Left renal pelvis (tissue), 4 donors: ENCODE data around the gene RASSF7. TPM values are rescaled to one million over a fixed set of nuclear protein-coding genes. Genes with fewer than 3 reads are reported as not detected.

Experiments used
- DNase-seq, 4 donors: peaks; one replicate each; pipeline ENCODE4 v3.0.0-alpha.2; 2013; ENCODE audit warnings: low read depth in 4 of 4, low spot score in 3 of 4
- polyA plus RNA-seq, 4 donors: library from polyadenylated mRNA; unstranded; fragments of 120-200 nt; gene quantifications; one replicate each; pipeline ENCODE4 v1.2.1, GENCODE V29; 2013; ENCODE audit not compliant: insufficient read length in 4 of 4

Gene RASSF7
- polyA plus RNA-seq, 4 donors: 6.0 to 69.8 (median 35.6) TPM

GRCh38 chr11:605286-606129 lies 44.7 kb downstream of the RASSF7 start:
- DNase-seq: no peak

GRCh38 chr11:606245-606644 lies 45.5 kb downstream of the RASSF7 start:
- no peak for DNase-seq

- DNase-seq: no peak
Observed at GRCh38 chr11:607020-607780, 46.4 kb downstream of the RASSF7 start.

- DNase-seq: no peak
Observed at GRCh38 chr11:607971-608659, 47.3 kb downstream of the RASSF7 start.

- DNase-seq: no peak
Observed at GRCh38 chr11:608791-609251, 48.1 kb downstream of the RASSF7 start.

GRCh38 chr11:609341-609811 lies 48.6 kb downstream of the RASSF7 start:
- DNase-seq: no peak

- no peak for DNase-seq
Observed at GRCh38 chr11:610146-610801, 49.5 kb downstream of the RASSF7 start.

- DNase-seq: no peak
Observed at GRCh38 chr11:611001-611996, 50.5 kb downstream of the RASSF7 start.

- no peak for DNase-seq
Observed at GRCh38 chr11:612201-612960, 51.6 kb downstream of the RASSF7 start.

- DNase-seq: no peak
Observed at GRCh38 chr11:612961-613300, 52.2 kb downstream of the RASSF7 start.

- DNase-seq: no peak
Observed at GRCh38 chr11:613369-613968, 52.7 kb downstream of the RASSF7 start.

Other genes starting within 250 kb of the RASSF7 start
- 10 to 100 TPM; 25.0 to 40.4 (median 35.2) TPM for gene IFITM1, start 246.9 kb upstream of the RASSF7 start, polyA plus RNA-seq
- 100 to 1,000 TPM; 285 to 490 (median 450) TPM for gene IFITM3, start 240.1 kb upstream of the RASSF7 start, polyA plus RNA-seq
- gene B4GALNT4, start 191.5 kb upstream of the RASSF7 start, polyA plus RNA-seq: 10 to 100 TPM; 48.1 to 95.7 (median 66.5) TPM
- 1 to 10 TPM in 3 of 4 donors, under 1 TPM in 1; 0.38 to 9.1 (median 4.9) TPM for gene PKP3, start 166.8 kb upstream of the RASSF7 start, polyA plus RNA-seq
- 10 to 100 TPM; 13.2 to 50.5 (median 35.5) TPM for gene SIGIRR, start 146.0 kb upstream of the RASSF7 start, polyA plus RNA-seq
- 10 to 100 TPM in 2 of 4 donors, 1 to 10 TPM in 1, under 1 TPM in 1; 0.72 to 14.7 (median 9.9) TPM for gene ANO9, start 119.0 kb upstream of the RASSF7 start, polyA plus RNA-seq
- gene PTDSS2, start 110.7 kb upstream of the RASSF7 start, polyA plus RNA-seq: 10 to 100 TPM; 22.9 to 46.4 (median 31.0) TPM
- 100 to 1,000 TPM in 1 of 4 donors, 10 to 100 TPM in 3; 75.4 to 108 (median 87.4) TPM for gene RNH1, start 53.7 kb upstream of the RASSF7 start, polyA plus RNA-seq
- 10 to 100 TPM; 30.9 to 55.9 (median 41.2) TPM for gene HRAS, start 25.4 kb upstream of the RASSF7 start, polyA plus RNA-seq
- gene LRRC56, start 23.4 kb upstream of the RASSF7 start, polyA plus RNA-seq: 1 to 10 TPM; 1.4 to 6.6 (median 3.2) TPM
- gene LMNTD2, start 232 bp upstream of the RASSF7 start, polyA plus RNA-seq: 1 to 10 TPM in 3 of 4 donors, under 1 TPM in 1; 0.75 to 7.5 (median 2.8) TPM
- gene PHRF1, start 15.5 kb downstream of the RASSF7 start, polyA plus RNA-seq: 10 to 100 TPM; 17.5 to 30.4 (median 18.9) TPM
- 10 to 100 TPM in 1 of 4 donors, 1 to 10 TPM in 3; 4.6 to 14.7 (median 8.5) TPM for gene IRF7, start 55.0 kb downstream of the RASSF7 start, polyA plus RNA-seq
- 10 to 100 TPM in 3 of 4 donors, 1 to 10 TPM in 1; 2.1 to 50.6 (median 33.0) TPM for gene CDHR5, start 64.0 kb downstream of the RASSF7 start, polyA plus RNA-seq
- 1 to 10 TPM in 2 of 4 donors, under 1 TPM in 1, not detected in 1; 0.47 to 3.1 (median 1.4) TPM for gene SCT, start 66.2 kb downstream of the RASSF7 start, polyA plus RNA-seq
- gene DRD4, start 76.3 kb downstream of the RASSF7 start, polyA plus RNA-seq: 1 to 10 TPM in 3 of 4 donors, under 1 TPM in 1; 0.35 to 5.0 (median 1.6) TPM
- 10 to 100 TPM; 35.3 to 53.0 (median 45.3) TPM for gene DEAF1, start 134.3 kb downstream of the RASSF7 start, polyA plus RNA-seq
- 10 to 100 TPM; 26.8 to 59.8 (median 37.1) TPM for gene TMEM80, start 134.8 kb downstream of the RASSF7 start, polyA plus RNA-seq
- gene EPS8L2, start 145.3 kb downstream of the RASSF7 start, polyA plus RNA-seq: 100 to 1,000 TPM in 2 of 4 donors, 10 to 100 TPM in 1, 1 to 10 TPM in 1; 3.8 to 190 (median 89.3) TPM
- 100 to 1,000 TPM in 3 of 4 donors, 10 to 100 TPM in 1; 97.0 to 148 (median 132) TPM for gene TALDO1, start 186.5 kb downstream of the RASSF7 start, polyA plus RNA-seq
- gene GATD1, start 216.5 kb downstream of the RASSF7 start, polyA plus RNA-seq: 100 to 1,000 TPM in 1 of 4 donors, 10 to 100 TPM in 3; 48.2 to 109 (median 59.7) TPM
- 1 to 10 TPM in 1 of 4 donors, under 1 TPM in 3; 0.49 to 1.5 (median 0.59) TPM for gene CEND1, start 229.1 kb downstream of the RASSF7 start, polyA plus RNA-seq
- gene SLC25A22, start 237.3 kb downstream of the RASSF7 start, polyA plus RNA-seq: 10 to 100 TPM; 12.3 to 22.0 (median 14.1) TPM
- 10 to 100 TPM in 1 of 4 donors, 1 to 10 TPM in 3; 8.1 to 17.2 (median 8.6) TPM for gene PIDD1, start 244.3 kb downstream of the RASSF7 start, polyA plus RNA-seq
- gene RPLP2, start 249.0 kb downstream of the RASSF7 start, polyA plus RNA-seq: 1,000 to 10,000 TPM in 2 of 4 donors, 100 to 1,000 TPM in 2; 912 to 1,248 (median 1,002) TPM